ENCODE results near the gene JAZF1.

The JAZF1 gene

GRCh38 chr7:28106321-28106829, 74.2 kb downstream of the JAZF1 start:
- no peak overlapping the region for H3K27ac ChIP-seq (ENCODE audit: low read depth, low read length)

GRCh38 chr7:28105234-28105633, 75.4 kb downstream of the JAZF1 start:
- TF ChIP-seq CTCF (IDR thresholded peaks at IDR 0.05; ENCODE audit: insufficient read depth, low read length, poor library complexity, severe bottlenecking), result no peak
- no peak for TF ChIP-seq EZH2phosphoT487 (conservative IDR thresholded peaks at IDR 0.05; ENCODE audit: low read length)
- Histone ChIP-seq H3K27ac (ENCODE audit: low read depth, low read length) (no peak overlapping the region), H3K79me2 (ENCODE audit: insufficient read depth, low read length) (no peaks in the 10 kb centered on the region), H3F3A (ENCODE audit: insufficient read depth) (no peaks in the 10 kb centered on the region), H3K4me2 (ENCODE audit: low read depth, low read length, poor library complexity, severe bottlenecking) (no peak overlapping the region), H3K36me3 (ENCODE audit: low read length) (no peaks in the 10 kb centered on the region), H2AFZ (ENCODE audit: low read depth, low read length, severe bottlenecking) (no peak overlapping the region), H3K9me2 (replicated peaks; ENCODE audit: insufficient read depth, low read length) (no peaks in the 10 kb centered on the region), H3K27me3 (ENCODE audit: low read length) (no peaks in the 10 kb centered on the region), H3K9me3 (ENCODE audit: insufficient read depth, low read length) (no peaks in the 10 kb centered on the region), H3K4me3 (ENCODE audit: insufficient read depth, low read length, poor library complexity, severe bottlenecking) (no peak overlapping the region), H3K9ac (ENCODE audit: low read length) (no peak overlapping the region), H4K20me1 (ENCODE audit: low read depth, low read length) (0 out of 2 replicates have a peak, but pooled peaks cover 7% of the 10 kb centered on the region)

More at GRCh38 chr7:28106321-28106829, 74.2 kb downstream of the JAZF1 start:
- Histone ChIP-seq H3K36me3 (ENCODE audit: low read length) (no peaks in the 10 kb centered on the region), H3K9me2 (replicated peaks; ENCODE audit: insufficient read depth, low read length) (no peaks in the 10 kb centered on the region), H3K4me3 (ENCODE audit: insufficient read depth, low read length, poor library complexity, severe bottlenecking) (no peak overlapping the region), H4K20me1 (ENCODE audit: low read depth, low read length) (peaks cover 9% of the 10 kb centered on the region; the same call in 1 of the 2 replicates), H3K79me2 (ENCODE audit: insufficient read depth, low read length) (no peaks in the 10 kb centered on the region), H3K4me2 (ENCODE audit: low read depth, low read length, poor library complexity, severe bottlenecking) (no peak overlapping the region), H3K27me3 (ENCODE audit: low read length) (no peaks in the 10 kb centered on the region), H3F3A (ENCODE audit: insufficient read depth) (no peaks in the 10 kb centered on the region), H3K9me3 (ENCODE audit: insufficient read depth, low read length) (no peaks in the 10 kb centered on the region), H3K9ac (ENCODE audit: low read length) (no peak overlapping the region), H2AFZ (ENCODE audit: low read depth, low read length, severe bottlenecking) (no peak overlapping the region)
- TF ChIP-seq CTCF (IDR thresholded peaks at IDR 0.05; ENCODE audit: insufficient read depth, low read length, poor library complexity, severe bottlenecking), result no peak
- no peak for TF ChIP-seq EZH2phosphoT487 (conservative IDR thresholded peaks at IDR 0.05; ENCODE audit: low read length)

GRCh38 chr7:28104811-28105210, 75.8 kb downstream of the JAZF1 start:
- H3F3A ChIP-seq (ENCODE audit: insufficient read depth), result no peaks in the 10 kb centered on the region
- H2AFZ ChIP-seq (ENCODE audit: low read depth, low read length, severe bottlenecking), result no peak overlapping the region
- H3K79me2 ChIP-seq (ENCODE audit: insufficient read depth, low read length), result no peaks in the 10 kb centered on the region

More at GRCh38 chr7:28104811-28105210, 75.8 kb downstream of the JAZF1 start:
- Histone ChIP-seq H3K27me3 (ENCODE audit: low read length) (no peaks in the 10 kb centered on the region), H3K4me3 (ENCODE audit: insufficient read depth, low read length, poor library complexity, severe bottlenecking) (no peak overlapping the region), H3K9me3 (ENCODE audit: insufficient read depth, low read length) (no peaks in the 10 kb centered on the region), H3K9me2 (replicated peaks; ENCODE audit: insufficient read depth, low read length) (no peaks in the 10 kb centered on the region), H3K36me3 (ENCODE audit: low read length) (no peaks in the 10 kb centered on the region), H3K4me2 (ENCODE audit: low read depth, low read length, poor library complexity, severe bottlenecking) (no peak overlapping the region), H3K9ac (ENCODE audit: low read length) (no peak overlapping the region), H4K20me1 (ENCODE audit: low read depth, low read length) (0 out of 2 replicates have a peak, but pooled peaks cover 7% of the 10 kb centered on the region), H3K27ac (ENCODE audit: low read depth, low read length) (no peak overlapping the region)
- no peak for TF ChIP-seq CTCF (IDR thresholded peaks at IDR 0.05; ENCODE audit: insufficient read depth, low read length, poor library complexity, severe bottlenecking)
- TF ChIP-seq EZH2phosphoT487 (conservative IDR thresholded peaks at IDR 0.05; ENCODE audit: low read length), result no peak

Measured in SU-DHL-6 (cell line).